ENCODE results near the gene ZGPAT. TPM values are rescaled to one million over a fixed set of nuclear protein-coding genes. Genes with fewer than 3 reads are reported as not detected.

Gene ZGPAT
- total and polyA plus RNA-seq, 2 of the 13 experiments (the other 11 are each of a cell fraction or from before 2014, with no cell fraction given) = 23.0 to 41.9 TPM

DNA sequence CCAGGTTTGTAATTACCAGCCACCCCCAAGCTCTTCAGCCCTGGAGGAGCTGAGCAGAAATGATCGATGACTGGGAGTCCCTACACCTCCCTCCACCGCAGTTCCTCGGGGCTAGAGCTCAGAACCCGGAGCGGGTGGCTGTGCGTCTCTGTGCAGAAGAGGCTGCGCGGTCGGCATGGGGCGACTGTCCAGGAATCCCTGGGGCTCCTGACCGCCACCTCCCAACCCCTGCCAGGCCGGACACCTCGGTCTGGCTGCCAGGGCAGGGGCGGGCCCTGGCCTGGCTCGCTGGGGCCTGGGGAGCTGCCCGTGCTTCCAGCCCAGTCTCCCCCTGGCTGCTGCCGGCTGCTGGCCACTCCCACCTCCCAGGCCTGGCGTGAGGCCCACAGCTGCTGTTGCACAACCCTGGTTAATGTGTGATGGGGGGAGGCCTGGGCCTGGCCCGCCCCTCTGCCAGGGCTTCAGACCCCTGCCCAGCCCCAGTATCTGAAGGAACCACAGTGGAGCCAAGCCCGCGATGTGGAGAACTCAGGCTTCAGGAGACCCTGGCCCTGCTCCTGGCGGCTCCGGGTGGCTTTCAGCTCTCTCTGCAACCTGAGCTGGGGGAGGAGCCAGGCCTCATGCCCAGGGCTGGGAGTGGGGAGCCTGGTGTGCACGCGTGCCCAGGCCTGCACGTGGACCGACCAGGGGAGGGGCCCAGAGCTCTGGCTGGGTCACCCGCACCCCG is 33.0 kb downstream of the ZGPAT start (continued):
- TF ChIP-seq, protein P1, sequence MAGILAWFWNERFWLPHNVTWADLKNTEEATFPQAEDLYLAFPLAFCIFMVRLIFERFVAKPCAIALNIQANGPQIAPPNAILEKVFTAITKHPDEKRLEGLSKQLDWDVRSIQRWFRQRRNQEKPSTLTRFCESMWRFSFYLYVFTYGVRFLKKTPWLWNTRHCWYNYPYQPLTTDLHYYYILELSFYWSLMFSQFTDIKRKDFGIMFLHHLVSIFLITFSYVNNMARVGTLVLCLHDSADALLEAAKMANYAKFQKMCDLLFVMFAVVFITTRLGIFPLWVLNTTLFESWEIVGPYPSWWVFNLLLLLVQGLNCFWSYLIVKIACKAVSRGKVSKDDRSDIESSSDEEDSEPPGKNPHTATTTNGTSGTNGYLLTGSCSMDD (CRISPR knock-in tag; IDR thresholded peaks at IDR 0.05) = peak; percentile 77; the same call in 1 of the 2 replicates
- peak; percentile 95 for TF ChIP-seq SIN3A (IDR thresholded peaks at IDR 0.05; ENCODE audit: borderline replicate concordance, low read depth, low read length)
- TF ChIP-seq, protein P2, sequence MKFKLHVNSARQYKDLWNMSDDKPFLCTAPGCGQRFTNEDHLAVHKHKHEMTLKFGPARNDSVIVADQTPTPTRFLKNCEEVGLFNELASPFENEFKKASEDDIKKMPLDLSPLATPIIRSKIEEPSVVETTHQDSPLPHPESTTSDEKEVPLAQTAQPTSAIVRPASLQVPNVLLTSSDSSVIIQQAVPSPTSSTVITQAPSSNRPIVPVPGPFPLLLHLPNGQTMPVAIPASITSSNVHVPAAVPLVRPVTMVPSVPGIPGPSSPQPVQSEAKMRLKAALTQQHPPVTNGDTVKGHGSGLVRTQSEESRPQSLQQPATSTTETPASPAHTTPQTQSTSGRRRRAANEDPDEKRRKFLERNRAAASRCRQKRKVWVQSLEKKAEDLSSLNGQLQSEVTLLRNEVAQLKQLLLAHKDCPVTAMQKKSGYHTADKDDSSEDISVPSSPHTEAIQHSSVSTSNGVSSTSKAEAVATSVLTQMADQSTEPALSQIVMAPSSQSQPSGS (CRISPR knock-in tag; IDR thresholded peaks at IDR 0.05) = peak; percentile 95
- TF ChIP-seq ZFP82 (CRISPR knock-in tag; IDR thresholded peaks at IDR 0.05; ENCODE audit: borderline replicate concordance) = peak; percentile 92
- TF ChIP-seq POLR2AphosphoS5 (IDR thresholded peaks at IDR 0.05; ENCODE audit: low read depth, low read length) = peak; percentile 83
- TF ChIP-seq, protein P3, sequence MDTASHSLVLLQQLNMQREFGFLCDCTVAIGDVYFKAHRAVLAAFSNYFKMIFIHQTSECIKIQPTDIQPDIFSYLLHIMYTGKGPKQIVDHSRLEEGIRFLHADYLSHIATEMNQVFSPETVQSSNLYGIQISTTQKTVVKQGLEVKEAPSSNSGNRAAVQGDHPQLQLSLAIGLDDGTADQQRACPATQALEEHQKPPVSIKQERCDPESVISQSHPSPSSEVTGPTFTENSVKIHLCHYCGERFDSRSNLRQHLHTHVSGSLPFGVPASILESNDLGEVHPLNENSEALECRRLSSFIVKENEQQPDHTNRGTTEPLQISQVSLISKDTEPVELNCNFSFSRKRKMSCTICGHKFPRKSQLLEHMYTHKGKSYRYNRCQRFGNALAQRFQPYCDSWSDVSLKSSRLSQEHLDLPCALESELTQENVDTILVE (CRISPR knock-in tag; IDR thresholded peaks at IDR 0.05) = peak; percentile 98
- no peak for TF ChIP-seq SRSF9 (IDR thresholded peaks at IDR 0.05; ENCODE audit: borderline replicate concordance, insufficient read depth, low read depth, low read length, poor library complexity, severe bottlenecking)
- peak; percentile 99 for TF ChIP-seq ZFY (CRISPR knock-in tag; IDR thresholded peaks at IDR 0.05)
- no peak for TF ChIP-seq FOXP1 (IDR thresholded peaks at IDR 0.05)
- peak; percentile 69 for TF ChIP-seq FOXP1 (CRISPR knock-in tag; IDR thresholded peaks at IDR 0.05)
- TF ChIP-seq NONO (IDR thresholded peaks at IDR 0.05) = no peak
- peak; percentile 94 for TF ChIP-seq NONO (CRISPR knock-in tag; conservative IDR thresholded peaks at IDR 0.05)
- peak; percentile 89 for TF ChIP-seq GABPB1 (CRISPR knock-in tag; IDR thresholded peaks at IDR 0.05)
- TF ChIP-seq, protein P4, sequence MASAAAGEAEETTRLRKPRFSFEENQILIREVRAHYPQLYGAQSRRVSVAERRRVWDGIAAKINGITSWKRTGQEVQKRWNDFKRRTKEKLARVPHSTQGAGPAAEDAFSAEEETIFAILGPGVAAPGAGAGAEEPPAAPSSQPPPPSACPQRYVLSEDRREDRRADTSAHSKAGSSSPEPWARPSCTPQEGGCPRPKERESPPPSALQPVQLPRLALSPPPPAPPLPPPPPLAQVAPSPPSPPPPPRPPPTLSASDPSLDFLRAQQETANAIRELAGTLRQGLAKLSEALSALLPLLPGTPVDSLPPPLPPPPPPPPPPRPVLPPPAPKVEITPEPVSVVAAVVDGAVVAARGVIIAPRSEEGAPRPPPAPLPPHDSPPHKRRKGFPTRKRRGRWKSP (CRISPR knock-in tag; IDR thresholded peaks at IDR 0.05) = peak; percentile 63; the same call in 1 of the 2 replicates
- peak; percentile 27 for TF ChIP-seq HNRNPH1 (optimal IDR thresholded peaks at IDR 0.05; ENCODE audit: low read depth, low read length)
- peak; percentile 92 for TF ChIP-seq MEF2D (CRISPR knock-in tag; IDR thresholded peaks at IDR 0.05)
- no peak for TF ChIP-seq ZNF672 (CRISPR knock-in tag; IDR thresholded peaks at IDR 0.05)
- TF ChIP-seq MED13 (CRISPR knock-in tag; IDR thresholded peaks at IDR 0.05) = peak; percentile 98
- TF ChIP-seq PRPF4 (IDR thresholded peaks at IDR 0.05; ENCODE audit: low read depth, low read length, poor library complexity, severe bottlenecking) = no peak
- peak; percentile 64; the same call in 1 of the 2 replicates for TF ChIP-seq ZNF709 (CRISPR knock-in tag; IDR thresholded peaks at IDR 0.05)
- peak; percentile 56 for TF ChIP-seq ARID2 (CRISPR knock-in tag; IDR thresholded peaks at IDR 0.05; ENCODE audit: borderline replicate concordance)
